ENCODE results near the gene ZNF212. TPM values are rescaled to one million over a fixed set of nuclear protein-coding genes. Genes with fewer than 3 reads are reported as not detected.

ZNF212 gene
- polyA plus RNA-seq, 1 of the 3 experiments (the other 2 are of a cell fraction): 11.5 TPM

DNA sequence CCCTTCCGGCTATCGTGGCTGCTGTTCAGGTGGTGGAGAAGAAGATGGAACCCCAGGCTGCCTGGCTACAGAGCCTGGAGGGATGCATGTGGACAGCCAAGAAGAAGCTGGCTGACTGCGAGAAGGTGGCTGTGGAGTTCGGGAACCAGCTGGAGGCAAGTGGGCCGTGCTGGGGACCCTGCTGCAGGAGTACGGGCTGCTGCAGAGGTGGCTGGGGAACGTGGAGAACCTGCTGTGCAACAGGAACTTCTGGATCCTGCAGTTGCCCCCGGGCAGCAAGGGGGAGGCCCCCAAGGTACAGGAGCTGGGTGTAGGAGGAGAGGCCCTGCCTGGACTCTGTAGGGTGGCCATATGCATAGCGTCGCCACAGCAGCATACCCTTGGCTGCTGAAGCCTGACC, 48.2 kb downstream of the ZNF212 start (continued):
- TF ChIP-seq REST (IDR thresholded peaks at IDR 0.05; ENCODE audit: low read depth, low read length) (no peak), EP300 (IDR thresholded peaks at IDR 0.05; ENCODE audit: borderline replicate concordance in 1 of 2, low read depth in 1 of 2, low read length in 1 of 2) (no peak)

- Histone ChIP-seq H3K27ac (ENCODE audit: low read depth in 2 of 2, low read length in 1 of 2) (no peak overlapping the region), H3K9ac (no peak overlapping the region), H3K27me3 (ENCODE audit: insufficient read depth) (no peaks in the 10 kb centered on the region), H3K4me1 (ENCODE audit: control insufficient read depth in 1 of 2, insufficient read depth in 2 of 2, low read depth in 1 of 2, low read length in 1 of 2) (peaks cover 0 to 16% of the 10 kb centered on the region in 2 experiments; a peak in 1 of 4 replicates), H3K9me2 (no peaks in the 10 kb centered on the region), H3K79me2 (ENCODE audit: insufficient read depth) (no peaks in the 10 kb centered on the region), H3K36me3 (replicated peaks in 1 of 2; ENCODE audit: control insufficient read depth in 1 of 2, insufficient read depth in 2 of 2, low read length in 1 of 2) (peaks cover 0 to 16% of the 10 kb centered on the region in 2 experiments), H3K9me3 (no peaks in the 10 kb centered on the region), H3K4me2 (no peak overlapping the region), H3F3A (replicated peaks; ENCODE audit: insufficient read depth) (no peaks in the 10 kb centered on the region), H3K4me3 (ENCODE audit: low read depth in 2 of 2, low read length in 1 of 2) (no peak overlapping the region), H4K20me1 (ENCODE audit: insufficient read depth) (no peaks in the 10 kb centered on the region), H2AFZ (ENCODE audit: low read depth) (no peak overlapping the region)
- POLR2A ChIA-PET: no interaction called here
- TF ChIP-seq FOXM1 (IDR thresholded peaks at IDR 0.05; ENCODE audit: low read depth): no peak
- TF ChIP-seq GATA2 (CRISPR knock-in tag; IDR thresholded peaks at IDR 0.05): no peak
- TF ChIP-seq IRF3 (IDR thresholded peaks at IDR 0.05; ENCODE audit: low read depth, low read length): no peak
- no peak for TF ChIP-seq PBX3 (IDR thresholded peaks at IDR 0.05)
- TF ChIP-seq YY1 (IDR thresholded peaks at IDR 0.05; ENCODE audit: low read depth): no peak
- TF ChIP-seq TCF12 (IDR thresholded peaks at IDR 0.05): no peak
- no peak for TF ChIP-seq REST (IDR thresholded peaks at IDR 0.05; ENCODE audit: low read depth, low read length)
- no peak for TF ChIP-seq MEF2A (IDR thresholded peaks at IDR 0.05; ENCODE audit: borderline replicate concordance, low read depth)
- no peak for TF ChIP-seq CHD2 (IDR thresholded peaks at IDR 0.05; ENCODE audit: low read length, partially characterized antibody)
- no peak for TF ChIP-seq SIN3A (IDR thresholded peaks at IDR 0.05; ENCODE audit: borderline replicate concordance, low read depth, low read length)
- TF ChIP-seq RXRA (IDR thresholded peaks at IDR 0.05; ENCODE audit: borderline replicate concordance, low read depth): no peak
- no peak for TF ChIP-seq MAX (IDR thresholded peaks at IDR 0.05; ENCODE audit: low read depth)
- no peak for TF ChIP-seq NFIC (IDR thresholded peaks at IDR 0.05; ENCODE audit: borderline replicate concordance)
- no peak for TF ChIP-seq MXI1 (IDR thresholded peaks at IDR 0.05; ENCODE audit: low read depth, low read length)
- no peak for TF ChIP-seq USF2 (IDR thresholded peaks at IDR 0.05; ENCODE audit: borderline replicate concordance, low read depth, low read length)
- CTCF ChIA-PET: interaction anchor here (1.2 to 2.7 kb wide), 2 partner anchors 22 to 27 kb away, joined by 3 to 15 read pairs; partner anchors contain the start of gene ZNF783
- no peak for DNase-seq
- 87% methylated on average over 7 of the region's 8 CpGs for WGBS (ENCODE audit: low lambda C conversion rate)
These were observed 49.8 kb downstream of the ZNF212 start for GRCh38 chr7:149289262-149289661.

Measured in SK-N-SH (cell line).